NOMO-1 (cell line): ENCODE data around the gene SH2D1A.
"Not testable (repeated sequence)": the region's sequence is repeated elsewhere in the genome, so short reads cannot be mapped to it uniquely, and the experiment has no call there.

ENCODE experiments used
- DNase-seq, 2 experiments: peaks; one replicate each; lab custom pipeline; 2025; ENCODE audit not compliant: unreplicated experiment in 2 of 2; lab: John Stamatoyannopoulos, UW

Gene SH2D1A

DNA sequence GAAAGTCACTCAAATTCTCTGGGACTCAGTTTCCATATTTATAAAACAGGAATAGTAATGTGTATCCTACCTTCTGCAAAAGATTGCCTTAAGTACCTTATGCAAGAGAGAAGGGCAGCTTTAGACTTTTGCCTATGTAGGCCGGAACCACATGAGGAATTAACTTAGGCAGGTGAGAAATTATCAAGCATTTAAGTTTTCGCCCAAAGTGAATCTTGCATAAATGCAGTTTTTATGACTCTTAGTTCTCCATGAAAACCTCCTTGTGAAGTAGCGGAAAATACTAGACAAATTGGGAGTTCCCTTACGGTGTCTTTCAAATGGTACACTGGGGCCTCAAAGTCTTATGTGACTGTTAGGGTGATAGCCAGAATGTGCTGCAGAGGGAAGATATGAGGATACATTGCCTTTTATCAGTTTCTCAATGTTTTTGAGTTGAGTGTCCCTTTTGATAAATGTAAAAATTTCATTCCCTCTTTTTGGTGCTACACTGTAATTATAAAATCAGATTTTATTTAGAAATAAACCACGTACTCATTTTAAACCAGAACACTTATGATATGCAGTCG is 2.6 kb downstream of the SH2D1A start:
- DNase-seq = no peak

GRCh38 chrX:124354648-124355047 is 8.3 kb downstream of the SH2D1A start:
- DNase-seq = no peak

DNA sequence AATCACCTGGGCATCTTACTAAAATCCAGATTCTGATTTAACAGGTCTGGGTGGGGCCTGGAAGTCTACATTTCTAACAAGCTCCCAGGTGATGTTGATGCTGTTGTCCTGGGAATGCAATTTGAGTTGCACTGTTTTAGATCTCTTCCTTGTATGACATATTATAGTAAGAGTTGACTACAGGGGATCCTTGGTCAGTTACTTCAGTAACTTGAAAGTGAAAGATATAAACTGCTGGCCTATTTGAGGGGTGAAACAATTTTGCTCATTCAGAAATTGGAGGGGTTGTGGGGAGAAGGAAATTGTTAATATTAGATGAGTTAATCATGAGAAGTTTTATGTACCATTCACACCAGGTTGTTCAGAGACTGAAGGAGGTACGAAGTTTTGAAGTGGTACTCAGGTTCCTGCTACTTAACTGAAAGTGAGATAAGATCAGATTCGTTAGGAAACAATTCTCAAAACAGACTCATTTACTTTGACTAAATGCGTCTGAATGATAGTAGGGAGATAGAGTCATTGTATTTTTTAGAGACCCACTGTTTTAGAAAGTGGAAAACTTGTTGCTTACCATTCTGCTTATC is 12.5 kb downstream of the SH2D1A start:
- no peak for DNase-seq

DNA sequence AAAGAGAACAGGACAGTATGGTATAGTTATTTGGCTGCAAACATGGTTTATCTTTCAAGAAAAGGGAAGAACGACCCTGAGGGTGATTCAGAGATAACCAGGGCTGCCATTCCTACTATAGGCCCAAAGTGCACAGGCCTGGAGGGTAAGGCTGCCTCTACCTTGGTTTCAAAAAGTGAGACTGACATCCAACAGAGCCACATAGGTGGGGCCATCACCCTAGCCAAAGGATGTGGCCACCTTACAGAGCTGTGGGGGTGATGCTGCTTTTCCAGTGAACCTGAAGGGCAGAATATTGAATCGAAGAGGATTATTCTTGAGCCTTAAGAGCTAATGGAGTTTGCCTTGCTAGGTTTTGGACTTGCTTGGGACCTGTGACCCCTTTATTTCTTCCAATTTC is 15.7 kb downstream of the SH2D1A start:
- DNase-seq = no peak

DNA sequence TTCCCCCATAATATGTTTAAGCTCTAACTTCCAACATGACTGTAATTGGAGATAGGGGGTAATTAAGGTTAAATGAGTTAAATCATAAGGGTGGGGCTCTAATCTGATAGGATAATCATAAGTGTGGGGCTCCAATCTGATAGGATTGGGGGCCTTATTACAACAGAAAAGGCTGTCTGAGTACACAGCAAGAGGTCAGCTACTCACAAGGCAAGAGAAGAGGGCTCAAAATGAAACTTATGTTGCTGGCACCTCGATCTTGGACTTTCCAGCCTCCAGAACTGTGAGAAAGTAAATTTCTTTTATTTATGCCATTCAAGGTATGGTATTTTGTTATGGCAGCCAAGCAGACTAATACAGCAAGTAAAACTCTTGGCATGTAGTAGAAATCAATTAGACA is 16.4 kb downstream of the SH2D1A start:
- DNase-seq = no peak

GRCh38 chrX:124369722-124370121 is 23.4 kb downstream of the SH2D1A start:
- no peak for DNase-seq

GRCh38 chrX:124373348-124373747 is 27.0 kb downstream of the SH2D1A start:
- DNase-seq = no peak

GRCh38 chrX:124378643-124379042 is 32.3 kb downstream of the SH2D1A start:
- no peak for DNase-seq

DNA sequence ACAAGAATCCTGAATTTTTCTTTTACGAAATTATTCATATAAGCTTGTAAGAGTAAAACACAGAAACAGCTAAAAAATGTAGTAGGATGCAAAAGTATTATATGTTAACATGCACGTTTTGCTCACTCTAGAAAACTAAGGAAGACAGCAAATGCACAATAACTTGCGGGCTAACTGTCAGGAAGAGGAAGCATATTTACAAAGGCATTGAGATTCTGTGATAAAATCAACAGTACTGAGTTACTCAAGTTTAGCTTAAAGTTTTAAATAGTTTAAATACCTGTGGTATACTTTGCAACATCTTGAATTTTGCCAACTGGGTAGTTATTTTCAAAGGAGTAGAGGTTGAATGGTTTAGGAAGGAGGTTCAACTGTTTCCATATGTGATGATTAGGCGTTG is 37.0 kb downstream of the SH2D1A start:
- DNase-seq = no peak

DNA sequence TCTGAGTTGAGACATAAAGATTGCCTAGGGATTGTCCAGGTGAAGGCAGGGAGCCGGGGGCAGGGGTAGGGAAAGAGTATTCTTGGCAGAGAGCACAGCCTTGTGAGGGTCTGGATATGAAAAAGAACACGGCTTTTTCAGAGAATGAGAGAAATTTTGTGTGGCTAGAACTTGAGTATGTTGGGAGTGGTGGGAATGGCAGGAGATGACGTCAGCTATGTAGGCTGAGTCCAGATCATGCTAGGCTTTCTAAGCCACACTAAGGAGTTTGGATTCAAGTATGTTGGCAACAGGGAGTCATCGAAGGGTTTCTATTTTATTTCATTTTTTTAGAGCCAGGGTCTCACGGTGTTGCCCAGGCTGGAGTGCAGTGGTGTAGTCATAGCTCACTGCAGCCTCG is 40.0 kb downstream of the SH2D1A start:
- DNase-seq = no peak

GRCh38 chrX:124388562-124388961 is 42.2 kb downstream of the SH2D1A start:
- DNase-seq = peak; percentile 43 to 69

DNA sequence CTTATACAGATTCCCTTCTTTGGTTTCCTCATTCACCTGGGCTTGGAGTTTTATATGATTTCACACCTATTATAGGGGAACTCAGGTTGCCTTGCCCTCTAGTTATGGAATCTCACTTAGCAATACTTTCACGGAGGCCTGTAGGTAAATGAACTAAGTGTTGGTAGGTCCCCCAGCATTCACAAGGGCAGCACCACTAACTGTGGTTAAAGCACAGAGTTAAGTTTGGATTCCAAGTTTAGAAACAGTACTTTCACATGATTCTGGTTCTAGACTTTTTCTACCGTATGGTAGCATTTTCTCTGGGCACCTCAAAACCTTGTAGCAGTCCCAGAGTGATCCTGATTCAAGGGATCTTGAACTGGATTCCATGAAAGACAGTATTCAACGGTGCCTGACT is 46.4 kb downstream of the SH2D1A start:
- no peak for DNase-seq

DNA sequence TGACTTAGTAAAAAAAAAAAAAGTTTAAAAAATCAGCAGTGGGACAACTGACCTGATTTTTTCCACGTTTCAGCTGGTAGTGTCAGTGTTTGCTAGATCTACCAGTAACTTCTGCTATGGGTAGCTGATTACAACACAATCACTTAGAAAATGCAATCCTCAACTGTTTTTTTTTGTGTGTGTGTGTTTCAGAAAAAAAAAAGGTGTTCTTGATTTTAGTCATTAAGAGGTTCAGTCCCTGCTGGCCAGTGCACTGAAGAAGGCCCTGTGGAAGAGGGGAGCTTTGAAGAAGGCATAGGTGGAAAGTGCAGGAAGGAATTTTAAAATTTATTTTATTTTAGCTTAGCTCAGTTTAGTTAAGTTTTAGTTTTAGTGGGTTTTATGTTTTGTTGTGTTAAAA is 46.9 kb downstream of the SH2D1A start:
- peak; percentile 6 to 48 for DNase-seq

- DNase-seq = no peak
These were observed 47.3 kb downstream of the SH2D1A start for GRCh38 chrX:124393659-124394058.

DNA sequence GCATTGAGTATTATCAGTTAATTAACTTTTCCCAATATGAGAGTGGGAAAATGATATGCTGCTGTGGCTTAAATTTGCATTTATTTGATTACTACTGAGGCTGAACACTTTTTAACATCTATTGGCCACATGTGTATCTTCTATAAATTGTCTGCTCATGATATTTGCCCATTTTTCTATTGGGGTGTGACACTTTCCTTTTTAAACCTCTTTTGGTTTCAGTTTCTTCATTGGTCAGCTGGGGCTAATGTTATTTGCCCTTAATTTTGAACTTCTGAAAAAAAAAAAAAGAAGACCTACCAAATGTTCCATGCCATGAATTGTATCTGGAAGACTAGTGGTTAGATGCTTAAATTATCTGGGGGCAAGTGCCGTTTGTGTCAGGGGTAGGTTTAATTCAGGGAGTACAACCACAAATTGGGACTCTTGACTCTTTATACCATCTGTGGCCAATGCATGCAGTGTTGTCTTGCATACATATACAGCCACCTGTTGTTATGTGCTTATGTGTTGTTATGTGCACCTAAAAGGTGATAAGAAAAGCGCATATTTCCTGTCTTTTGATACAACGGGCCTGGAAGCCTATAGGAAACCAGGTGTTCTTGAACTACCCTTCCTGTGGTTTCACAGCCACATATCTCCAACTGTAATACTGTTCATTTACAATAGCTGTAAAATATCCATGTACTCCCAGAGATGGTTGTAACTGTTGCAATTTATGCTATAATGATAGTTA is 49.0 kb downstream of the SH2D1A start:
- DNase-seq = no peak

GRCh38 chrX:124401696-124402095 is 55.3 kb downstream of the SH2D1A start:
- DNase-seq = no peak

DNA sequence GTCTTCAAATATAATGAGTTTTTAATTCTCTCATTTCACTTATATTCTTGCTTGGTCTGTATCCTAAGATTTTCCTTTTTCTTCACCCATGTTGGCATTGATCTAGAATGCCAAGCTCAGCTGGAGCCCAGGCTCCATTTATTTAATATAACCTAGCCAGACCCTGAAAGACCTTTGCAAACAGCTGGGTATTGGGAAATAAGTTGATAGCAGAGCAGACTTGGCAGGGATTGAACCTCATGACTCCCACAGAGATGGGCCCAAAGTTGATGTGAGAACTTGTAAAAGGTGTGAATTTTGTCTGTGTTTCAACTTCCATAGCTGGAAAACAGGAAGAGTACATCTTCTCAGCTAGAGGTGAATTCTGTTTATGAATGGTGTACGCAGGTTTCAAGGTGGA is 59.5 kb downstream of the SH2D1A start:
- no peak for DNase-seq

GRCh38 chrX:124406294-124407014 is 60.1 kb downstream of the SH2D1A start:
- DNase-seq = peak; percentile 44 to 71

DNA sequence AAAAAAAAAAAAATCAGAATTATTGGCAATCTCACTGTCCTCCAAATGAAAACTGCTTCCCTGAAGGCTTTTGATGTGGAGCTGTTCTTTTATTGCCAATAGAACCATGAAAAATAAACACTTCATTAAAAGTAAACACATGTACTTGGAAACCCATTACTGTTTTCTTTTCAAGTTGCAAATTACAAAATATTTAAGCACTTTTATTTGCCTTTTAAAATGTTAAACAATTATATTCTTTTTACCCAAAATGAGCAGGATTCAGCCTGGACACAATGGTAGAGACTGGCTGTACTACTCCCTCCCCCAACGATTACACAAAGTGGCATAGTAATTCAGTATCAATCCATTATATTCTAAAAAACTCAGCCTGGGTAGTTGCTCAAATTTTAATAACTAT is 60.9 kb downstream of the SH2D1A start:
- no peak for DNase-seq

GRCh38 chrX:124408380-124408779 is 62.0 kb downstream of the SH2D1A start:
- not testable (repeated sequence) for DNase-seq

GRCh38 chrX:124413244-124413643 is 66.9 kb downstream of the SH2D1A start:
- DNase-seq = no peak

GRCh38 chrX:124414281-124414680 is 67.9 kb downstream of the SH2D1A start:
- no peak for DNase-seq
